ENCODE measurements around the gene RACGAP1. TPM values are rescaled to one million over a fixed set of nuclear protein-coding genes. Genes with fewer than 3 reads are reported as not detected.

RACGAP1 gene
- total RNA-seq, 1 donor from 2014 or later: 10.8 TPM

- Histone ChIP-seq H3K4me3 (no peak overlapping the region), H3K36me3 (no peaks in the 10 kb centered on the region), H3K4me1 (peaks cover 14% of the 10 kb centered on the region), H3K27me3 (peaks cover 35% of the 10 kb centered on the region), H3K9me3 (no peaks in the 10 kb centered on the region), H3K27ac (no peak overlapping the region)
- DNase-seq (no peak), ATAC-seq (no peak)
- no peak for TF ChIP-seq CTCF (IDR thresholded peaks at IDR 0.05)
- intact Hi-C loops (cut with DNase I): no loop called here
These were observed 63.1 kb downstream of the RACGAP1 start for GRCh38 chr12:49961993-49962764.

GRCh38 chr12:49961111-49961922 is 64.0 kb downstream of the RACGAP1 start, which contains the start of gene AQP5:
Gene AQP5, plus strand, starts transcription at chr12:49961872. Its CDS starts 146 bp downstream, at chr12:49962018.
- H3K4me1 ChIP-seq: peaks cover 12% of the 10 kb centered on the region
- no peaks in the 10 kb centered on the region for H3K9me3 ChIP-seq
- peaks cover 39% of the 10 kb centered on the region for H3K27me3 ChIP-seq
- intact Hi-C loops (cut with DNase I): no loop called here
- H3K36me3 ChIP-seq: no peaks in the 10 kb centered on the region
- H3K27ac ChIP-seq: no peak within 1 kb of the TSS
- ATAC-seq (peak; percentile 0), DNase-seq (no peak)
- peak within 1 kb of the TSS; percentile 25 for H3K4me3 ChIP-seq
- no peak for TF ChIP-seq CTCF (IDR thresholded peaks at IDR 0.05)

GRCh38 chr12:49960474-49961110 is 64.7 kb downstream of the RACGAP1 start:
- TF ChIP-seq CTCF (IDR thresholded peaks at IDR 0.05): no peak
- DNase-seq (no peak), ATAC-seq (peak; percentile 1)
- intact Hi-C loops (cut with DNase I): no loop called here
- H3K27ac ChIP-seq: no peak overlapping the region
- no peaks in the 10 kb centered on the region for H3K9me3 ChIP-seq
- peaks cover 12% of the 10 kb centered on the region for H3K4me1 ChIP-seq
- H3K27me3 ChIP-seq: peaks cover 47% of the 10 kb centered on the region
- H3K4me3 ChIP-seq: no peak overlapping the region
- no peaks in the 10 kb centered on the region for H3K36me3 ChIP-seq

DNA sequence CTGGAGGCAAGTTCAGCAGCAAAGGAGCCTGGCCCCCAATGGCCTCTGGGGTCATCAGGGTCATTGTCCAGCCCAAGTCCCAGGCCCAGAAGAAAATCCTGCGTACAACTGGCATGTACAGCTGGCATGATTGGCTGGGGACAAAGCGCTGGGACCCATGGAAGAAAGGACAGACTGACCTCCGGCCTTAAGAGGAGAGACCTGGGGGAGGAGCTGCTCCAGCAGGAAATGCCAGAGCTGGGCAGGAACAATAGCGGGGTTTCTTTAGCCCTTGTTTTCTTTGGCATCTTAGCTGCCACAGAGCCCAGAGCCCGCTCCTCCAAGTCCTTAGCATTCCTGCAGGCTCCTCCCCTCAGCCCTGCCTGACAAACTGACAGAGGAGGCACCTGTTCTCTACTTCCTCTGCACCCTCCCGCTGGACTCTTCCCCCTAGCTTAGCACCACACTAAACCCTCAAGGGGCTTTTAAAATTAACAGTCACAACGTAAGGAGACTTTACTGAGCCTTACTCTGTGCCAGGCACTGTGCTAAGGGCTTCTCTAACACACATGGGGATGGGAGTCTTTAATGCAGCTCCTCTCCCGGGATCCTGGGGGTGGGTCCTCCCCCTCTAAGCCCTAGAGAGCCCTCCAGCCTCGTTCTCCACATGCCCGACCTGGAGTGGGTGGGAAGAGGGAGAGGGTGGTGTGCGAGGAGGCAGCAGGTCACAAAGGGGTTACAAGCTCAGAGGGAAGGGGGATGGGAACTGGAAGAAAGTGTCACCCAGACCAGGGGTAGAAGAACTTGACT is 65.4 kb downstream of the RACGAP1 start:
- ATAC-seq (peak; percentile 79), DNase-seq (peak; percentile 78)
- no peaks in the 10 kb centered on the region for H3K36me3 ChIP-seq
- peaks cover 54% of the 10 kb centered on the region for H3K27me3 ChIP-seq
- intact Hi-C loops (cut with DNase I): no loop called here
- H3K4me1 ChIP-seq: peaks cover 16% of the 10 kb centered on the region
- TF ChIP-seq CTCF (IDR thresholded peaks at IDR 0.05): no peak
- no peaks in the 10 kb centered on the region for H3K9me3 ChIP-seq
- H3K4me3 ChIP-seq: no peak overlapping the region
- no peak overlapping the region for H3K27ac ChIP-seq

DNA sequence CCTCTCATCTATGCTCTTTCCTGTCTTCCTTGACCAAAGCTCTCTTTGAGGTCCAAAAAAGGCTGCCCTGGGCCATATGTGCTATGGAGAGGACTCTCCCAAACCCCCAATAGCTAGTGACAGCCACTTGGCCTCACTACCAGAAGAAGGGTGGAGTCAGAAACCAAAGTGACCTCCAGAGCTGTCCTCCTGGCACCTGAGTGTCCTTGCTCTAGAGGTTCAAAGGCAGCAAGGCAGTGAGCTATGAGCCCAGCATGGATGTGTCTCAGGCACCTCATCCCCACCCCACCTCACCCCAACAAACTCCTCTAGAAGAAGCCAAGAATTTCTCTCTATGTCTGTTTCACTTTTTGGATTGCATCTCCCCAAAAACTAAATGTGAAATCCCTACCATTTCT is 67.7 kb downstream of the RACGAP1 start:
- H3K4me3 ChIP-seq: no peak overlapping the region
- no peak for TF ChIP-seq CTCF (IDR thresholded peaks at IDR 0.05)
- H3K36me3 ChIP-seq: no peaks in the 10 kb centered on the region
- H3K27ac ChIP-seq: no peak overlapping the region
- no peaks in the 10 kb centered on the region for H3K9me3 ChIP-seq
- H3K4me1 ChIP-seq: peaks cover 21% of the 10 kb centered on the region
- DNase-seq (no peak), ATAC-seq (no peak)
- peaks cover 66% of the 10 kb centered on the region for H3K27me3 ChIP-seq
- intact Hi-C loops (cut with DNase I): no loop called here

All from upper lobe of right lung (tissue), 1 donor.